ENCODE results near the gene PLXDC2.

PLXDC2 gene

GRCh38 chr10:19848226-19848985 is 32.2 kb downstream of the PLXDC2 start:
- no peak for FAIRE-seq

DNA sequence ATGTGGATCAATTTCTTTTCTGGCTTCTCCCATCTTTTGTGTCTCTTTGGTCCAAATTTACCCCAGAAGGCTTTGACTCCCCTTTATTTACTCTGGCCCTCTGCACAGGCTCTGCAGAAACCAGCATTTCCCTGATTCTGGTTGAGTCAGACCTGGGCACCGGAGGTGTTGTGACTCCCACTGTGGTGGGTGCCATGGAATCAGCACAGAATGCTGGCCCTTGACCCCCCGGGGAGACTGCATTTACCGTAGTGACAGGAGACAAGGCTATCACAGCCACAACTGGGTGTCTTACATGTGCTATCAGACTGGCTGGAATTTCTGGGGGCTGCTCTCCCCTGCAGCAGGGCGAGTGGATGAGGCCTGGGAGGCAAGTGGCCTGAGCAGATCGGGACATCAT is 37.6 kb downstream of the PLXDC2 start:
- DNase-seq (ENCODE audit: low spot score) (peak; percentile 62), FAIRE-seq (peak; percentile 37)

More at GRCh38 chr10:19848226-19848985, 32.2 kb downstream of the PLXDC2 start:
- DNase-seq (ENCODE audit: low spot score), result no peak

GRCh38 chr10:19857876-19858275 is 41.6 kb downstream of the PLXDC2 start:
- FAIRE-seq, result no peak
- no peak for DNase-seq (ENCODE audit: low spot score)

GRCh38 chr10:19860107-19860506 is 43.9 kb downstream of the PLXDC2 start:
- no peak for DNase-seq (ENCODE audit: low spot score)
- FAIRE-seq, result no peak

- FAIRE-seq (no peak), DNase-seq (ENCODE audit: low spot score) (no peak)
These were observed 46.7 kb downstream of the PLXDC2 start for GRCh38 chr10:19862811-19863515.

DNA sequence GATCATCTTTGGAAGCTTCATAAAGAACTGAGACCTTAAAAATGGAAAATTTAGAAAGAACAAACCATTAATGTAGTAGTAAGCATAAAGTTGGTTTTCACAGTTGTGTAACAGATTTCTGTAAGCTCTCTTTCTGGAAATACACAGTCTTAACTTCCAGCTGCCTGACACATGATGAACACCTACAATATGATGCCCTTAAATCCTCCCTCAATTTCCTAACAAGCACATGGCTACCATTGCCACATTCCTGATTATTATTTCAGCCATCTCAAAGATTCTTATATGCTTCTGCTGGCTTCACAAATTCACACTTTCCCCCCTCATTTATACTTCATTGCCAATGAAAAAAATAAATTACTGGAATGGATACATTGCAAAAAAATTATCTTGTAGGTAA is 49.4 kb downstream of the PLXDC2 start:
- DNase-seq (ENCODE audit: low spot score) (no peak), FAIRE-seq (no peak)

DNA sequence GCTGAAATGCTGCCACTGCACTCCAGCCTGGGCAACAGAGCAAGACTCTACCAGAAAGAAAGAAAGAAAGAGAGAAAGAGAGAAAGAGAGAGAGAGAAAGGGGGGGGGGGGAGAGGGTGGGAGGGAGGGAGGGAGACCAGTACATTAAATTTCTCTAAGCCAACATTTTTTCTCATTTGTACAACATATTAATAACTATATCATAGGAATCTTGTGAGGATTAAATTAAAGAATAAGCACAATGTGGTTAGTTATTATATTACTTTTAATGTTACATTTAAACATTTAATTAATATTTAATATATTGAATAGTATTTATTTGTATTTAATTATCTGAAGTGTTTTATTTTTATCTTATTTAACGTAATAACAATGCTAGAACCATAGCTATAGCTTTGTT is 53.1 kb downstream of the PLXDC2 start:
- DNase-seq (ENCODE audit: low spot score) (no peak), FAIRE-seq (peak; percentile 35)

DNA sequence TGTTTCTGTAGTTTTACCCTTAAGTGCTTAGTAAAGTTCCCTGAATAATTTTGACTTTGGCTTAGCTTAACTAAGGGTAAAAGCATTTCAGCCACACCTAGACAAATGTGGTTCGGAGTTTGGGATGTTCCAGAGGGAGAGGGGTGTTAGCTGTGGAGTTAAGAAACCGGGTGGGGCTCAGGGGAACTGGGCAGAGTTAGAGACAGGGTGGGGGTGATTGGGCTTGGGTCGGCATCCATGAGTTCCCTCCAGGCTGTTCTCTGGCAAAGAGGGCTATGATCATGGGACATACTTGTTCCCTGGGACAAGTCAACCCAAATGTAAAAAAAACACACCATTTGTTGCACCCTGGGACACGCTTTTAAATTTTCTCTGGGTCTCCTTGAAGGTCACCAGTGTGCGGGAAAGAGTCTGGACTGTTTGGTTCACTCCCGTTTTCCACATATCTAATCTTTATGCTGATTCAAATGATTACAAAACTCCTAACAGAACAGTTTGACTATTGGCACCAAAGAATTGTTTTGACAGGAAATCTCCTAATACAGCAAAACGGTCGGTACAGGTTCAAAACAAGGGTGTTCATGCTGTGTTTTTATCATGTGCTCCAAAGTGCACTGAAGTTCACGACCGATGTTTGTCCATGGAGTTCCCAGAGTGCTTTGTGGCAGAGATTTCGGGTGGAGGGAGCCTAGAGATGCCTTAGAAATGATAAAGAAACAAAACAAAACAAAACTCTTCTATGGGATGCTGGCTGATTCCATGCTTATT is 56.5 kb downstream of the PLXDC2 start:
- FAIRE-seq (no peak), DNase-seq (ENCODE audit: low spot score) (no peak)

DNA sequence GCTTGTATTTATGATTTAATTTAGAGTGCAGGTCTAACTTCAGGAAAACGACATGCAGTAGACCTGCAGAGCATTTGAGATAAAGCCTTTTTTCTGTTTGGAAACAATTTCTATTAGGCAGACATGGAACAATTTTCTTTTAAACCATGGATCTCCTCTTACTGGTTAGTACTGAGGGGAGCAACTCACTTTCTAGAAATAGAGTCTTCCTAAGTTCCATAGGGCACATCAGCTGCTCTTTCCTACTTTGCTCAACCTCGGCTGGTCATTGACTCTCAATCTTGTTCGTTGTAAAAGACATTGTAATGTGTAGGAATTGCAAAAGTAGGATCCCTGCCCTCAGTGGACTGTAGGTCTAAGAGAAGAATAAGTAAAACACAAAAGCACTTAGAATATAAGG is 58.0 kb downstream of the PLXDC2 start:
- FAIRE-seq, result no peak
- no peak for DNase-seq (ENCODE audit: low spot score)

GRCh38 chr10:19874791-19875190 is 58.6 kb downstream of the PLXDC2 start:
- FAIRE-seq, result peak; percentile 87
- DNase-seq (ENCODE audit: low spot score), result peak; percentile 72

- FAIRE-seq, result peak; percentile 35
These were observed 60.3 kb downstream of the PLXDC2 start for GRCh38 chr10:19876570-19876969.

GRCh38 chr10:19877466-19878255 is 61.4 kb downstream of the PLXDC2 start:
- DNase-seq (ENCODE audit: low spot score) (no peak), FAIRE-seq (no peak)

More at GRCh38 chr10:19876570-19876969, 60.3 kb downstream of the PLXDC2 start:
- DNase-seq (ENCODE audit: low spot score), result no peak

DNA sequence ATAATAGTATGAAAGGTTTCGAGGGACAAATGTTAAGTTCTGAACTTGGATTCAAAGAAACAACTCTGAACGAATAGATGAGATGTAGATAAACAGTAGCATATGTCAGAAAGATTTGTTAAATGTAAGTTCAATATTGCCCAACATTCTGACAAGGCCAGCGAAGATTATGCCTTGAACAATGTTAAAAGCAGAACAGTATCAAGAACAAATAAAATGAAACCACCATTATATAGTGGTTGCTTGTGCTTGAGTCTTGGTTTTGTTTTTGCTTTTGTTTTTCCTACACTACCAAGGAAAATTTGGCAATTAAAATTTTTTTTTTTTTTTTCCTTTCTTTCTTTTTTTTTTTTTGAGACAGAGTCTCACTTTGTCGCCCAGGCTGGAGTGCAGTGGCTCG is 66.4 kb downstream of the PLXDC2 start:
- no peak for DNase-seq (ENCODE audit: low spot score)
- FAIRE-seq, result no peak

- no peak for DNase-seq (ENCODE audit: low spot score)
- no peak for FAIRE-seq
These were observed 71.9 kb downstream of the PLXDC2 start for GRCh38 chr10:19888061-19888660.

DNA sequence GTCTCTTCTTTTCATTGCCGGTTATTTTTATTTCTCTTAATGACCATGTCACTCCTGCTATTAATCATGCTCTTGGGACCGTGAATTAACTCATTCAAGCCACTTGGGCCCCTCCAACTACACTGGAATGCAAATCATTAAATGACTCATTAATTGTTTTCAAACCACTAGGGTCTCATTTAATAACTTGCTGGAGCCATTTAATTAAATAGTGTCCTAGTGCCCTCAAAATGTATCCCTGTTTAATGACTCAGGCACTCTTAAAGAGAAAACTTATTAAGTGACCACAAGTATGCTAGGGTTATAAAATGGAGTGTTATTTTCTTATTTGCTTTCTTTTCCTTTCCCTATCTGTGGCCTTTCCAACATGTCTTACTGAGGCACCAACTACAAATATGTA is 73.0 kb downstream of the PLXDC2 start:
- DNase-seq (ENCODE audit: low spot score), result peak; percentile 15
- FAIRE-seq, result peak; percentile 83

DNA sequence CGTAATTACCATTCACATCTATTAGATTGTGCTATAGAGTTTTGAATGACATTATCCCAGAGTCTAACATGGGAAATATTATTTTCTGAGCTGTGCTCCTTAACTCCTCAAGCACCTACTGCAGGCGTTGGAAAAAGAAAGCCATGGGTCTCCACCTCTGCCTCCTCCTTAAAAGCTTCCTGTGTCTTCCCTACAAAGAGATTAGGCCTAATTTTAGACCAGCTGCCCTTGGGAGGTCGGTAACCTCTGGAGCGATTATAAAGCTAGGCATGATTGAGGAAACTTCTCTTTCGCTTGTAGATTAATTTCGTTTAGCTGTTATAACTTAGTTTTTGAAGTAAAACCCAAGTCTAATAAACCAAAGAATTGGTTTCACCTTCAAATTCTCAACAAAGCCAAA is 75.2 kb downstream of the PLXDC2 start:
- no peak for FAIRE-seq
- DNase-seq (ENCODE audit: low spot score), result no peak

- no peak for DNase-seq (ENCODE audit: low spot score)
- FAIRE-seq, result no peak
These were observed 76.0 kb downstream of the PLXDC2 start for GRCh38 chr10:19892270-19892669.

DNA sequence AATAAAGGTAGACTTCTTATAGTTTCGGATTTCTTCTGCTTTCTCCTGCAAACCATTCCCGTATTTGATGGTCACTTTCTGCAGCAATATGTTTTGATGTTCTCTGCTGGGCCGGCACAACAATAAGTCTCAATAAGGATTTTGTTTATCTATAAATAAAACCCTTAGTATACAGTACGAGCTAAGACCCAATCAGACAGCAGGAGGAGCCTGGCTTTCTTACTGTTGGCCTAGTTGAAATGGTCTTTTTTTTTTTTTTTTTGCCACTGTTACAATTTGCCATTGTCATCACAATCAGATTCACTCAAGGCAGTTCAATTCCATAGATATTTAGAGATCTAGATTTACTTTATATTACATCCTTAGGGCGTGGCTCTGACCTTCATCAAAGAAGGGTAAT is 76.4 kb downstream of the PLXDC2 start:
- DNase-seq (ENCODE audit: low spot score) (no peak), FAIRE-seq (no peak)

GRCh38 chr10:19895500-19895899 is 79.3 kb downstream of the PLXDC2 start:
- FAIRE-seq (no peak), DNase-seq (ENCODE audit: low spot score) (no peak)

GRCh38 chr10:19902456-19902855 is 86.2 kb downstream of the PLXDC2 start:
- FAIRE-seq (no peak), DNase-seq (ENCODE audit: low spot score) (no peak)

- FAIRE-seq (peak; percentile 88), DNase-seq (ENCODE audit: low spot score) (peak; percentile 89)
These were observed 88.0 kb downstream of the PLXDC2 start for GRCh38 chr10:19904202-19904661.
